Stimulated activated CD8-positive, alpha-beta memory T cell treated with anti-CD3 and anti-CD28 coated beads, Interleukin-4, amount 100 ng/mL, for 48 hours (primary cell): ENCODE data around the gene TMEM156.

ENCODE experiments used
- DNase-seq: peaks from one replicate; pipeline ENCODE4 v3.0.0-alpha.2; 2020

The TMEM156 gene

DNA sequence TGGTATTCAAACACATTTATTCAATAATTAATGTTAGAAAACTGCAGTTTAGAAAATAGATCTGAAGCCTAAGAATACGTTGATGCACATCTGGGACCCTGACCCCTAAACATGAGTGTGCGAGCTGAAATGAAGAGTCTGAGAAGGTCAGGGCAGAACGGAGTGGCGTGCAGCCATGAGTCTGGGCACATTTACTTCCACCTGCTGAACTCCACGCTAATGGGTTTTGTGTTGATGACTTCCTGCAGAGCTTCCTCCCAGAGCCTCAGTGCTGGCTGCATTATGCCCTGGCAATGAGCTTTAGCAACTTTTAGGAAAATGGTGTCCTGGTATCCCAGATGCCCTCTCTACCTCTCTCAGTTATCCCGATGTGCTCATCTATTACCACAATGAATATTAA lies 111.5 kb downstream of the TMEM156 start:
- DNase-seq, result no peak

DNA sequence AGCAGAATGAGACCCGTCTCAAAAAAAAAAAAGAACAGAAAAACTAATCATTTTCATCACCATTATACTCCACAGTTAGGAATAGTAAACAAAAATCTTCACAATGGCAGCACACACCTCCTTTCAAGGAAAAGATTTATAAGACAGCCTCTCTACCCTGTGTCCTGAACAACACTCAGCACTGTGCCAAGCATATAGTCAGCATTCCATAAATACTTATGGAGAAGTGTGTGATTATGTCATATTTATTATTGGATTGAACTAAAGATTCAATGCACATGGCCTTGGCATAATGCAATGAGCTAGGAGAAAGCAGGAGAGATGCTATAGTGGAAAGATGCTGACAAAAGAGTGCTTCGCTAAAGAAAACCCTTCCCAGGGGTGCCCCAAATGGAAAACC lies 112.0 kb downstream of the TMEM156 start:
- DNase-seq, result no peak

DNA sequence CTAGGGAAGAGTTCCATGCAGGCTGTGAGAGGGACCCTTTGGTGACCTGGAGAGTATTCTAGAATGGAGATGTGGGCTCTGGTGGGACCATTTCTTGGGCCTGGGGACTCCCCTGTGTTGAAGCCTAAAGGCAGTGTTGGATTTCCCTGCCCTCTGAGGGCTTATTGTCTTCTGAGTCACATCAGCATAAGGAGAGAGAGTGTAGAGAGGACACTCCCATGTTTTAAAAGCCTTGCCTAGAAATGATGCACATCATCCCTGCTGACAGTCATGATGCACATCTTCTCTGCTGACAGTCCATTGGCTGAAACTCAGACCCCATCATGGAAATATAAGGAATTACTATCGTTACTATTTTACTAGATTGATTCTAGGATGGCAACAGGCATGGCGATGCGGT lies 112.7 kb downstream of the TMEM156 start:
- no peak for DNase-seq

DNA sequence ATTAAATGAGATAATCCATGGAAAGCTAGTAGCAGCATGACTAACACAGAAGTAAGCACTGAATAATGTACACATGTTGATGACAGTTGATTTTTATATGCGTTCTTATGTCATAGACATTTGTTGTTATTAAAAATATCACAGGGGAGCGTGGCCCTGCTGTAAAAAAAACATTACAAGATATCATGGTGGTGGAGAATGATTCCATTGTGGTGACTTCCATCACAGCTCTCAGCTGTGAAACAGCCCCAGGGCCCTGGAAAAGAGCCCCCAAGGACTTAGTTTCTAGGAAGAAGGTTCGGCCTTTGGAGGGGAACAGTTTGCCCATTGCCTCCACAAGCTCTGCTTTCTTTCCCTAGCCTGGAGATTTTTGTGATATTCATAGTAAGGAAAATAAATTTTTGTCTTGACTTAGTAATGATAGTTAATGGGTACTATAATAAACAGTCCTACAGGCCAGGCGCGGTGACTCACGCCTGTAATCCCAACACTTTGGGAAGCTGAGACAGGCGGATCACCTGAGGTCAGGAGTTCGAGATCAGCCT lies 114.7 kb downstream of the TMEM156 start:
- no peak for DNase-seq
